Measurements from ENCODE around the gene ATN1.
"Not testable (repeated sequence)": the region's sequence is repeated elsewhere in the genome, so short reads cannot be mapped to it uniquely, and the experiment has no call there.

Gene ATN1, protein sequence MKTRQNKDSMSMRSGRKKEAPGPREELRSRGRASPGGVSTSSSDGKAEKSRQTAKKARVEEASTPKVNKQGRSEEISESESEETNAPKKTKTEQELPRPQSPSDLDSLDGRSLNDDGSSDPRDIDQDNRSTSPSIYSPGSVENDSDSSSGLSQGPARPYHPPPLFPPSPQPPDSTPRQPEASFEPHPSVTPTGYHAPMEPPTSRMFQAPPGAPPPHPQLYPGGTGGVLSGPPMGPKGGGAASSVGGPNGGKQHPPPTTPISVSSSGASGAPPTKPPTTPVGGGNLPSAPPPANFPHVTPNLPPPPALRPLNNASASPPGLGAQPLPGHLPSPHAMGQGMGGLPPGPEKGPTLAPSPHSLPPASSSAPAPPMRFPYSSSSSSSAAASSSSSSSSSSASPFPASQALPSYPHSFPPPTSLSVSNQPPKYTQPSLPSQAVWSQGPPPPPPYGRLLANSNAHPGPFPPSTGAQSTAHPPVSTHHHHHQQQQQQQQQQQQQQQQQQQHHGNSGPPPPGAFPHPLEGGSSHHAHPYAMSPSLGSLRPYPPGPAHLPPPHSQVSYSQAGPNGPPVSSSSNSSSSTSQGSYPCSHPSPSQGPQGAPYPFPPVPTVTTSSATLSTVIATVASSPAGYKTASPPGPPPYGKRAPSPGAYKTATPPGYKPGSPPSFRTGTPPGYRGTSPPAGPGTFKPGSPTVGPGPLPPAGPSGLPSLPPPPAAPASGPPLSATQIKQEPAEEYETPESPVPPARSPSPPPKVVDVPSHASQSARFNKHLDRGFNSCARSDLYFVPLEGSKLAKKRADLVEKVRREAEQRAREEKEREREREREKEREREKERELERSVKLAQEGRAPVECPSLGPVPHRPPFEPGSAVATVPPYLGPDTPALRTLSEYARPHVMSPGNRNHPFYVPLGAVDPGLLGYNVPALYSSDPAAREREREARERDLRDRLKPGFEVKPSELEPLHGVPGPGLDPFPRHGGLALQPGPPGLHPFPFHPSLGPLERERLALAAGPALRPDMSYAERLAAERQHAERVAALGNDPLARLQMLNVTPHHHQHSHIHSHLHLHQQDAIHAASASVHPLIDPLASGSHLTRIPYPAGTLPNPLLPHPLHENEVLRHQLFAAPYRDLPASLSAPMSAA (N-terminal part only)

DNA sequence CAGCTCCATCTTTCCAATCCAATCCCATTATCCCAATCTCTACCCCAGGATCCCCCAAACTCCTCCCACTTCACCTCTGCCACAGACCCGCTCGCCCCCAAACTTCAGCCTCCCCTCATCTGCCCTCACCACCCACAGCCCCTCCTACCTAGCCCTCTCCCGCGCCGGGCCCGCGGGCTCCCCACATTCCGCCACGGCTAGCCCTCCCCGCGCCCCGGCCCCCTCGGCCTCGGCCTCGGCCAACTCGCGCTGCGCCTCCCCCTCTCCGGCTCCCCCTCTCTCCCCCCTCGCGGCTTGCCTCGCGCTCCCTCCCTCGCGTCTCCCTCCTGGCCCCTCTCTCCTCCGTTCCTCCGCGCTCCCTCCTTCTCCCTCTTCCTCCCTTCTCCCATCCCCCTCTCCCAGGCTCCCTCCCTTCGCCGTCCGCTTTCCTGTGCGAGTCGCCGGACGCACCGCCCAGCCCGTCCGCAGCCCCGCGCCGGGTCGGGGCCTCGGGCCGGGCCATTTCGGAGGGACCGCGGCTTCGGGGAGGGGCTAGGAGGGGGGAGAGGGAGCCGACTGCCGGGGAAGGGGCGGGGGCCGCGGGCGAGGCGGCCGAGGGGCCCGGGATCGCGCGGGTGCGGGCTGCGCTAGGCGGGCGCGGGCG is at the start of gene ATN1:
ATN1 (plus strand) TSS at position 581 of the 643 bp plus-strand sequence. CDS start 6,043 bp downstream, outside the sequence.
- no peak for DNase-seq

DNA sequence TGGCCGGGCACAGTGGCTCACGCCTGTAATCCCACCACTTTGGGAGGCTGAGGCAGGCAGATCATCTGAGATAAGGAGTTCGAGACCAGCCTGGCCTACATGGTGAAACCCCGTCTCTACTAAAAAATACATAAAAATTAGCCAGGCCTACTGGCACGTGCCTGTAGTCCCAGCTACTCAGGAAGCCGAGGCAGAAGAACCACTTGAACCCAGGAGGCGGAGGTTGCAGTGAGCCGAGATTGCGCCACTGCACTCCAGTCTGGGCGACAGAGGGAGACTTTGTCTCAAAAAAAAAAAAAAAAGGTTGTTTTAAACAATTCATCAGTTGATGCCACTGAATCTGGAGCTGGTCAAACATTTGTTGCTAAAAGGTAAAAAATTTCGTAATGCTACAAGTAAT is 47.9 kb upstream of the ATN1 start:
- not testable (repeated sequence) for DNase-seq

DNA sequence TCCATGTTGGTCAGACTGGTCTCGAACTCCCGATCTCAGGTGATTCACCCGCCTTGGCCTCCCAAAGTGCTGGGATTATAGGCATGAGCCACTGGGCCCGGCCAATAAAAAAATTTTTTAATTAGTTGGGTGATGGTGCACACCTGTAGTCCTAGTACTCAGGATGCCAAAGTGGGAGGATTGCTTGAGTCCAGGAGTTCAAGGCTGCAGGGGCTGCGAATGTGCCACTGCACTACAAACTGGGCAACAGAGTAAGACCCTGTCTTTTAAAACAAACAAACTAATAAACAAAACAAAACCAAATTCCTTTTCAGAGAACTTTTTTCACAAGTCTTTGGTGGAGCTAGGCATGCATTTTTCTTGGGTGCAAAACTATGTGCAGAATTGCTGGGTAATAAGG is 44.5 kb upstream of the ATN1 start:
- no peak for DNase-seq

DNA sequence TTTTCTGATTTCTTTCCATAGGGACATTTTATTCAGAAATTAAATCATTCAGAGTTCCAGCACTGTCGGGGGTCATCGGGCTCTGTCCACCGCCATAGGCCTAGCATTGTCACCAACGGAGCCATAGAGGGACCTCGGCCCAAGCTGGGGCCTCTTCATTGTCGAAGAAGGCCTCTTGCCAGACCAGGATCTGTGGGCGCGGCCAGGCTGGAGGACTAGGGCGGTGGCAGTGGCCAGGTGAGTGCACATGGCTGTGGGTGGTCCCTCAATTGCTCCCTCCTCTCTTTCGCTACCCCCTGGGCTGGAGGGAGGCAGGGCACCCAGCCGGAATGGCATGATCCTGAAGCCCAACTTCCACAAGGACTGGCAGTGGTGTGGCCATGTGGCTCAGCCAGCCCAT is 44.1 kb upstream of the ATN1 start:
- DNase-seq: no peak

DNA sequence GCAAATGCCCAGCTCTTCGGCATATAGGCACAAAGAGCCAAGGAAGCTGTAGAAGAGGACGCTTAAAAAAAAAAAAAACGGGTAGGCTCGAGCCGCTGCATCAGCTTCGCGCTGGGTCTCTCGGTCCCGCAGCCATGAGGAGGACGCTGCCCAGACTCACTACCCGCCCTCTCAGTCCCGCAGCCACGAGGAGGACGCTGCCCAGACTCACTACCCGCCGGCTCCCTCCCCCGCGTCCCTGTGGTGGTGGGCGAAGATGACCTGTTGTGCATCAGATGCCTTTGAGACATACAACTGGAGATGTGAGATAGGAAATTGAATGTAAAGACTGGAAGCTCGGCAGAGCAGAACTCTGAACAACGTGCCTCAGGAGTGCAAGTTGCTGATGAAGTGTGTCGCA is 43.2 kb upstream of the ATN1 start:
- DNase-seq: no peak

DNA sequence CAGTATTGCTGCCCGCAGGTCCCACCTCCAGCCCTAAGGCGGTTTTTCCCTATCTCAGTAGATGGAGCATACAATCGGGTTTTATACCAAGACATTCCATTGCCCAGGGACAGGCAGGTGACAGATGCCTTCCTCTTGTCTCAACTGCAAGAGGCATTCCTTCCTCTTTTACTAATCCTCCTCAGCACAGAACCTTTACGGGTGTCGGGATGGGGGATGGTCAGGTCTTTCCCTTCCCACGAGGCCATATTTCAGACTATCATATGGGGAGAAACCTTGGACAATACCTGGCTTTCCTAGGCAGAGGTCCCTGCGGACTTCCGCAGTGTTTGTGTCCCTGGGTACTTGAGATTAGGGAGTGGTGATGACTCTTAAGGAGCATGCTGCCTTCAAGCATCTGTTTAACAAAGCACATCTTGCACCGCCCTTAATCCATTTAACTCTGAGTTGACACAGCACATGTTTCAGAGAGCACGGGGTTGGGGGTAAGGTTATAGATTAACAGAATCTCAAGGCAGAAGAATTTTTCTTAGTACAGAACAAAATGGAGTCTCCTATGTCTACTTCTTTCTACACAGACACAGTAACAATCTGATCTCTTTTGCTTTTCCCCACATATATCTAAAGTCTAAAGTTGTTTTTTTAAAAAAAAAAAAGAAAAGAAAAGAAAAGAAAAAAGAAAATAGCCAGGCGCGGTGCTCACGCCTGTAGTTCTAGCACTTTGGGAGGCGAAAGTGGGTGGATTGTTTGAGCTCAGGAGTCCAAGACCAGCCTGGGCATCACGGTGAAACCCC is 41.4 kb upstream of the ATN1 start:
- DNase-seq: not testable (repeated sequence)

DNA sequence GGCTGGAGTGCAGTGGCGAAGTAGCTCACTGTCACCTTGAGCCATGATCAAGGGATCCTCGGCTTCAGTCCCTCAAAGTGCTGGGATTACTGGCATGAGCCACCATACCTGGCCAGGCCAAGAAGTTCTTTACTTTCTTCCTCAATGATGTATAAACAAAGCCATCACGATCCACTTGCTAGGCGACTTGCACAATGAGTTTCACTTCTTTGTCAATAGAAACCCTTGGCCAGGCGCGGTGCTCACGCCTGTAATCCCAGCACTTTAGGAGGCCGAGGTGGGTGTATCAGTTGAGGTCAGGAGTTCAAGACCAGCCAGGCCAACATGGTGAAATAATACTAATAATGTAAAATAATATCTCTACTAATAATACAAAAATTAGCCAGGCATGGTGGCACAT is 40.3 kb upstream of the ATN1 start:
- no peak for DNase-seq

DNA sequence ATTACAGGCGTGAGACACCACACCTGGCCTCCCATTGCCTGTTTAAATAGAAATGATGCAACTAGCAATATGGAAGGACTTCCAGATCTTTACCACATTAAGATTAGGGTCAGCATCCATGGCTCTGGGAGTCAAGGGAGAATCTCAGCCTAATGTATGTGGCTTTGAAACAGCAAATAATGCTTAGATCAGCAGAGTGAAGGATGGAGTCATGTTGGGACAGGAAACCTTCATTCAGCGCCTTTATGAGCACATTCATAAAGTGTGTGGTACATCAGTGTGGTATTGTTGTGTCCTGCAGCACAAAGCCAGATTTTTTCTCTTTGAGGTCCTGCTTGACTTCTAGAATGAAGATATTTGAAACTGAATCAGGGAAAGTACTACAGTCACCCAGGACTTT is 39.4 kb upstream of the ATN1 start:
- no peak for DNase-seq

DNA sequence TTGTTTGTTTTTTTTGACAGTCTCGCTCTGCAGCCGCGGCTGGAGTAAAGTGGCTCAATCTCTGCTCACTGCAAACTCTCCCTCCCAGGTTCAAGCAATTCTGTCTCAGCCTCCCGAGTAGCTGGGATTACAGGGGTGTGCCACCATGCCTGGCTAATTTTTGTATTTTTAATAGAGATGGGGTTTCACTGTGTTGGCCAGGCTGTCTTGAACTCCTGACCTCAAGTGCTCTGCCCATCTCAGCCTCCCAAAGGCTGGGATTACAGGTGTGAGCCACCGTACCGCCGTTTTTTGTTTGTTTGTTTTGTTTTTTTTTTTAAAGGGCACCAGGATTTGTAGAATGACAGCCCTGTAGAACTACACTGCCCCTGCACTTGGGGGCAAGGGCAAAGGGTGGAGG is 39.0 kb upstream of the ATN1 start:
- not testable (repeated sequence) for DNase-seq

DNA sequence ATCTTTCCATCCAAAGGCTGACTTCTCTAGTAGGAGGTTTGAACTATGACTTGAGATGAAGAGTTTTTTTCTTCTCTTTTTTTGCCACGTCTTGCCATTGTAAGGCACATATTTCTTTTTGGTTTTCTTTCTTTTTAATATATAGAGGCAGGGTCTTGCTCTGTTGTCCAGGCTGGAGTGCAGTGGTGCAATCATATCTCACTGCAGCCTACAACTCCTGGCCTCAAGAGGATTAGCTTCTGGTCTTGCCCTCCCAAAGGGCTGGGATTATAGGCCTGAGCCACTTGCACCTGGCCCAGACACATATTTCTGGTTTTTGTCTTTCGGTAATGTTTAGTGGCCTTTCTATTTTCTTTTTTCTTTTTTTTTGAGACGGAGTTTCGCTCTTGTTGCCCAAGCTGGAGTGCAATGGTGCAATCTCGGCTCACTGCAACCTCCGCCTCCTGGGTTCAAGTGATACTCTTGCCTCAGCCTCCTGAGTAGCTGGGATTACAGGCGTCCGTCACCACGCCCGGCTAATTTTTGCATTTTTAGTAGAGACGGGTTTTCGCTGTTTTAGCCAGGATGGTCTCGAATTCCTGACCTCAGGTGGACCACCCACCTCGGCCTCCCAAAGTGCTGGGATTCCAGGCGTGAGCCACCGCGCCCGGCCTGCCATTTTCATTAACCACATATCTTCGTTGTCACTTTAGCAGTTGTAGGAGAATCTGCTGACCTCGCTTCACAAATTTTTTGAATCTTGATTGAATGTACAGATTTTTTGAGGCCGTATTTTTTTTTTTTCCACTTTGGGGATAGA is 37.8 kb upstream of the ATN1 start:
- not testable (repeated sequence) for DNase-seq

DNA sequence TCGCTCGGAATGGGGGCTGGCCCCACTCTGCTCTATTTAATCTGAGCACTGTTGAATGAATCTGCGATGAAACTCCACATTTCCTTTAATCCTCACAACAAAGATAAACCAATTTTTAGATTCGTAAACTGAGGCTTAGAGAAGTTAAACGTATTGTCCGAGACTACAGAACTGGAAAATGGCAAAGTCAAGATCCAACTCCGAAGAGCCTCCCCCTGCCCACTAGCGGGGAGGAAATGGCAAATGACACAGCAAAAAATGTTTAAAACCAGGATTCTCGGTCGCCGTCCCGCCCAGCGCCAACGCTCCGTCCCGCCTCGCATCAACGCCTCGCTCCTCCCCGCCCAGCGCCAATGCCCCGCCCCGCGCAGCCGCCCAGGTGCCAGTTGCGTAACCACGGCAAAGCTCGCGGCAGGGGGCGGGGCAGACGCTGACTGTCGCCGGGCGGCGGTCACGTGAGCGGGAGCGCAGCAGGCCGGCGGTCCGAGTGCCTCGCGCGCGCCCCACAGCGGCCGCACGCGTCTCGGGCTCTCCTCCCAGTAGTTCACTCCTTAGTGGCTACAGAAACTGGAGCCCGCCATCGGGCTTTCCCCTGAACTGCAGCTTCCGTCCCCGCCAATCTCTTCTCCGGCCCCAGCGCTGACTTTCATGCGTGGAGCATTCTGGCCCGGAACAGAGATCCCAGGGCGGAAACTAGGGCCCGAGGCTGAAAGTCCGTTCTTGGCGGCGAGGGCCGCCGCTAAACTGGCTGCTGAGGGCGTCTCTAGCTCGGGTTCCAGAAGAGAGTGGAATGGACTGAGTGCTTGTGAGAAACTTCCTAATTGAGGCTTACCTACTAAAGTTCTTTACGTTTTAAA is 36.7 kb upstream of the ATN1 start:
- DNase-seq: peak; percentile 89

DNA sequence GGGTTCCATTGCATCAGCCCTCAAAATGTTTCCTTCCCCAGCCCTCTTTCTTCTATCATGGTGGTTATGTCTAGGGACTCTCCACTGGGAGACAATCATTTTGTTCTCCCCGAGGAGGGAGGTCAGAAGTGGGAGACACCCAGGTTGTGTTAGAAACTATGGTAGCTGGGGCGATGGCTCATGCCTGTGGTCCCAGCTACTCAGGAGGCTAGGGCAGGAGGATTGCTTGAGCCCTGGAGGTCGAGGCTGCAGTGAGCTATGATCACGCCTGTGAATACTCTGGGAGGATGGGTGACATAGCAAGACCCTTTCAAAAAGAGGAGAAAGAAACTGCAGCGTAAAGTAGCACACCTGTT is 36.1 kb upstream of the ATN1 start:
- DNase-seq: no peak

DNA sequence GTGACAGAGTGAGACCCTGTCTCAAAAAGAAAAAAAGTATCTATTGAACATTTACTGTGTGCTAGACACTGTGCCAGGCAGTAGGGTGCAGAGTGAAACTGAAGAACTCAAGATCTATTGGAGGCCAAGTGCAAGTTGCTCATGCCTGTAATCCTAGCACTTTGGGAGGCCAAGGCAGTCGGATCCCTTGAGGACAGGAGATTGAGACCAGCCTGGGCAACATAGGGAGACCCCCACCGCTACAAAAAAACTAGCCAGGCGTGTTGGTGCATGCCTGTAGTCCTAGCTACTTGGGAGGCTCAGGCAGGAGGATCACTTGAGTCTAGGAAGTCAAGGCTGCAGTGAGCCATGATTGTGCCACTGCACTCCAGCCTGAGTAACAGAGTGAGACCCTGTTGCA is 35.1 kb upstream of the ATN1 start:
- not testable (repeated sequence) for DNase-seq

DNA sequence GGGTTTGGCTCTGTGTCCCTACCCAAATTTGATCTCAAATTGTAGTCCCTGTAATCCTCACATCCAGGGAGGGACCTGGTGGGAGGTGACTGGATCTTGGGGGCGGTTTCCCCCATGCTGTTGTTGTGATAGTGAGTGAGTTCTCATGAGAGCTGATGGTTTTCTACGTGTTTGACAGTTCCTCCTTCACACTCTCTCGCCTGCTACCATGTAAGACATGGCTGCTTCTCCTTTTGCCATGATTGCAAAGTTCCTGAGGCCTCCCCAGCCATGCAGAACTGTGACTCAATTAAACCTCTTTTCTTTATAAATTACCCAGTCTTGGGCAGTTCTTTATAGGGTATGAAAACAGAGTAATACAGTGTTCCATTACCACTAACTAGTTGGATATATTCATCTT is 33.4 kb upstream of the ATN1 start:
- no peak for DNase-seq

DNA sequence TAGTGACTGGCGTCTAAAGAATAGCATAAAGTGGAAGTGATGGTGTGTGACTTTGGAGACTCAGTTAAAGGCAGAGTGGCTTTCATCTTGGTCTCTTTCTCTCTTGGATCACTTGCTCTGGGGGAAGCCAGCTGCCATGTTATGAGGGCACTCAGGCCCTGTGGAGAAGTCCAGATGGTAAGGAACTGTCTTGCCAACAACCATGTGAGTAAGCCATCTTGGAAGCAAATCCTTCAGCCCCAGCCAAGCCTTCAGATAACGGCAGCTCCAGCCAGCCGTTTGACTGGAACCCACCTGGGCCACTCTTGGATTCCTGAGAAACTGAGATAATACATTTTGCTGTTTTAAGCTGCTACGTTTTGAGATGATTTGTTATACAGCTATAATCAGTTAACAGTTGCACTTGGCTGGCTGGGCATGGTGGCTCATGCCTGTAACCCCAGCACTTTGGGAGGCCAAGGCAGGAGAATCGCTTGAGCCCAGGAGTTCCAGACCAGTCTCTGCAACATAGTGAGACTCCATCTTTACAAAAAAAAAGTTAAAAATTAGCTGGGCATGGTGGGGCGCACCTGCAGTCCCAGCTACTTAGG is 30.8 kb upstream of the ATN1 start:
- DNase-seq: no peak

DNA sequence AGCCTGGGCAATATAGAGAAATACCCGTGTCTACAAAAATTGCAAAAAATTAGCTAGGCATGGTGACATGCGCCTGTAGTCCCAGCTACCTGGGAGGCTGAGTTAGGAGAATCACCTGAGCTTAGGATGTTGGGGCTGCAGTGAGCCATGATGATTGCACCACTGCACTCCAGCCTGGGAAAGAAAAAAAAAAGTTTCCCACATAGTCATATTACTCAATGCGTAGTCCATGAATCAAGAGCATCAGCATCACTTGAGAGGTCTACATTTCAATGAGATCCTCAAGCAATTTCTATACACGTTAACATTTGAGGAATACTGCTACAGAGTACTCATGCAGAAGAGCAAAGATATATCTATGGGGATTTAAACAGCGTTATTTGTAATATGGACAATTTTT is 28.3 kb upstream of the ATN1 start:
- DNase-seq: no peak

DNA sequence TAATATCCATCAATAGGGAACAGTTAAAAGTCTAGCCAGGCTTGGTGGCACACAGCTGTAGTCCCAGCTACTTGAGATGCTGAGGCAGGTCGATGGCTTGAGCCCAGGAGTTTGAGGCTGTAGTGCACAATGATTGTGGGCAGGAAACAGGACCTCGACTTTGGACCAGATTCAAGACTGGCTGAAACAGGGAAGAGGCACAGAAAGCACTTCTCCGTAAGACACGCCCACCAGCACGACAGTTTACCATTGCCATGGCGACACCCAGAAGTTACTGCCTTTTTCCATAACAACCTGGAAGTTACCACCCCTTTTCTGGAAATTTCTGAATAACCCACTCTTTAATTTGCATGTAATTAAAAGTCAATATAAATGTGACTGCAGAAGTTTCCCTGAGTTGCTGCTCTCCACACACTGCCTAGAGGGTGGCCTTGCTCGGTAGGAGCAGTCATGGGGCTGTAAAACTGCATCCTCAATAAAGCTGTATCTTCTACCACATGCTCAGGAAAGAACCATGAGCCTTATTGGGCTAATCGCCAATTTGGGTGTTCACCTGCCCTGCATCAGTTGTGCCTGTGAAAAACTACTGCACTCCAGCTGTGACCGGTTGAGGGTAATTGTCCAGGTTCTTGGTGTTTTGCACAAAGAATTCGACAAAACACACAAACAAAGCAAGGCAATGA is 27.8 kb upstream of the ATN1 start:
- no peak for DNase-seq

DNA sequence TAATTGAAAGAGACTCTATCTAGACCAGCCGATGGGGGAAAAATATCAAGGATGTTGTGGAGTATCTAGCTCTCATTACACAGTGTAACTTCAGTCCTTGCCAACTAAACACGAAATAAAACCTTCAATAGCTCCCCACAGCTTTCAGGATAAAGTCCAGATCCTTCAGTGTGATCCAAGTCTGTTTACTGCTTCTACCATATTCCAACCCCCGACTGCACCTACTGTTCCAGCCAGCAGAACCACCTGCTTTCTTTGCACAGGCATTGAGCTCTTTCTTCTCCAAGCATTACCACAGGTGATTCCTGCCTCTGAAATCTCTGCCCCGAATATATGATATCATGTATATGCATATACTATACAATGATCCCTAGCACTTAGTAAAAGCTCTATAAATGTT is 25.3 kb upstream of the ATN1 start:
- DNase-seq: no peak

DNA sequence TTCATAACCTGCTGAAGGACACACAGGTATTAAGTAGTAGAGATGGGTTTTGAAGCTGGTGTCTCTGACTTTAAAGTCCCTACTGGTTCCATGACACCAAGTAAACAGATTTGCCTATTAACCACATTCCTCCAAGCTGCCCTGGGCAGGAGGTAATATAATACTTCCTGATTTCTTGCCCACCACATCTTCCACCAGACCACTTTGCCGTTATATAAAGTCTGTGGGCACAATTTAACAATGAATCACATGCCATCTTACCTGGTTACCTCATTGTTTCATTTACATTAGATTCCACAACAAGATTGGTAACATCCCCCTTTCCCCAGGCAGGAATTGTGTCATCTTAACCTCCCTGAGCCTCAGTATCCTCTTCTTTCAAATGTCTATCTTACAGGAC is 24.0 kb upstream of the ATN1 start:
- DNase-seq: no peak
